HL-60 (cell line): ENCODE data around the gene PHLPP1.

Experiments
- DNase-seq, 2 experiments: peaks; one replicate each; pipeline ENCODE4 v3.0.0-alpha.2; 2010 to 2020; ENCODE audit warnings: low read depth in 1 of 2, low spot score in 1 of 2
- H3K27ac ChIP-seq: fragments of 250-450 bp; sonication (Bioruptor Pico); replicated peaks from 2 replicates; pipeline ENCODE4 v1.5.1; 2020; ENCODE audit warnings: mild to moderate bottlenecking, moderate library complexity
- H3K27me3 ChIP-seq: fragments of 250-450 bp; sonication (Bioruptor Pico); 2 replicates; pipeline ENCODE4 v1.5.1; 2021; ENCODE audit warnings: mild to moderate bottlenecking, moderate library complexity; ENCODE audit not compliant: insufficient read depth, poor library complexity, severe bottlenecking
- H3K4me3 ChIP-seq: replicated peaks from 2 replicates; pipeline ENCODE4 v1.5.1; 2011; ENCODE audit warnings: mild to moderate bottlenecking, control low read depth, low read length; ENCODE audit not compliant: insufficient read depth
- GABPA ChIP-seq: IDR thresholded peaks from 2 replicates; pipeline ENCODE4 v1.6.1; 2012; ENCODE audit warnings: low read depth
- POLR2AphosphoS5 ChIP-seq: IDR thresholded peaks from 2 replicates; pipeline ENCODE4 v1.6.1; 2012; ENCODE audit warnings: low read depth
- SPI1 ChIP-seq: IDR thresholded peaks from 2 replicates; pipeline ENCODE4 v1.6.1; 2012; ENCODE audit warnings: low read depth, mild to moderate bottlenecking, borderline replicate concordance
- TF ChIP-seq, protein P1 (sequence below): IDR thresholded peaks from one replicate; pipeline ENCODE4 v1.5.1; 2011; ENCODE audit warnings: low read length, control low read depth, inconsistent platforms; ENCODE audit not compliant: insufficient read depth
- TF ChIP-seq, protein P2 (sequence below): IDR thresholded peaks from 2 replicates; pipeline ENCODE4 v1.6.1; 2012; ENCODE audit warnings: low read depth; ENCODE audit not compliant: insufficient replicate concordance

PHLPP1 gene

DNA sequence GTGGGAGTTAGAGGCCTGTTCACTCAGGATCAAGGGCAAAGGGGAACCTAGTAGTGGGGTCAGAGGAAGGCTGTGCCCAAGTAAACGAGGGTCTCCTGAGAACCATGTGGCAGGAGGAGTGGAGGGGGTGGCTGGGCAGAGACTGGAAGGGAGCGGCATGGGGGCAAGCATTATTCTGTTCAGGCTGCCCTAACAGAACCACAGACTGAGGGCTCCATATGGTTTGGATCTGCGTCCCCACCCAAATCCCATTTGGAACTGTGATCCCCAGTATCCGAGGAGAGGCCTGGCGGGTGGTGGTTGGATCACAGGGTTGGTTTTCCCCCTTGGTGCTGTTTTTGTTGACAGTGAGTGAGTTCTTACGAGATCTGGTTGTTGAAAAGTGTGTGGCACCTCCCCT is 287.0 kb downstream of the PHLPP1 start:
- no peak overlapping the region for H3K27ac ChIP-seq
- no peak for DNase-seq
- TF ChIP-seq, protein P1, sequence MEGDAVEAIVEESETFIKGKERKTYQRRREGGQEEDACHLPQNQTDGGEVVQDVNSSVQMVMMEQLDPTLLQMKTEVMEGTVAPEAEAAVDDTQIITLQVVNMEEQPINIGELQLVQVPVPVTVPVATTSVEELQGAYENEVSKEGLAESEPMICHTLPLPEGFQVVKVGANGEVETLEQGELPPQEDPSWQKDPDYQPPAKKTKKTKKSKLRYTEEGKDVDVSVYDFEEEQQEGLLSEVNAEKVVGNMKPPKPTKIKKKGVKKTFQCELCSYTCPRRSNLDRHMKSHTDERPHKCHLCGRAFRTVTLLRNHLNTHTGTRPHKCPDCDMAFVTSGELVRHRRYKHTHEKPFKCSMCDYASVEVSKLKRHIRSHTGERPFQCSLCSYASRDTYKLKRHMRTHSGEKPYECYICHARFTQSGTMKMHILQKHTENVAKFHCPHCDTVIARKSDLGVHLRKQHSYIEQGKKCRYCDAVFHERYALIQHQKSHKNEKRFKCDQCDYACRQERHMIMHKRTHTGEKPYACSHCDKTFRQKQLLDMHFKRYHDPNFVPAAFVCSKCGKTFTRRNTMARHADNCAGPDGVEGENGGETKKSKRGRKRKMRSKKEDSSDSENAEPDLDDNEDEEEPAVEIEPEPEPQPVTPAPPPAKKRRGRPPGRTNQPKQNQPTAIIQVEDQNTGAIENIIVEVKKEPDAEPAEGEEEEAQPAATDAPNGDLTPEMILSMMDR = no peak
- no peak for TF ChIP-seq POLR2AphosphoS5
- TF ChIP-seq, protein P2, sequence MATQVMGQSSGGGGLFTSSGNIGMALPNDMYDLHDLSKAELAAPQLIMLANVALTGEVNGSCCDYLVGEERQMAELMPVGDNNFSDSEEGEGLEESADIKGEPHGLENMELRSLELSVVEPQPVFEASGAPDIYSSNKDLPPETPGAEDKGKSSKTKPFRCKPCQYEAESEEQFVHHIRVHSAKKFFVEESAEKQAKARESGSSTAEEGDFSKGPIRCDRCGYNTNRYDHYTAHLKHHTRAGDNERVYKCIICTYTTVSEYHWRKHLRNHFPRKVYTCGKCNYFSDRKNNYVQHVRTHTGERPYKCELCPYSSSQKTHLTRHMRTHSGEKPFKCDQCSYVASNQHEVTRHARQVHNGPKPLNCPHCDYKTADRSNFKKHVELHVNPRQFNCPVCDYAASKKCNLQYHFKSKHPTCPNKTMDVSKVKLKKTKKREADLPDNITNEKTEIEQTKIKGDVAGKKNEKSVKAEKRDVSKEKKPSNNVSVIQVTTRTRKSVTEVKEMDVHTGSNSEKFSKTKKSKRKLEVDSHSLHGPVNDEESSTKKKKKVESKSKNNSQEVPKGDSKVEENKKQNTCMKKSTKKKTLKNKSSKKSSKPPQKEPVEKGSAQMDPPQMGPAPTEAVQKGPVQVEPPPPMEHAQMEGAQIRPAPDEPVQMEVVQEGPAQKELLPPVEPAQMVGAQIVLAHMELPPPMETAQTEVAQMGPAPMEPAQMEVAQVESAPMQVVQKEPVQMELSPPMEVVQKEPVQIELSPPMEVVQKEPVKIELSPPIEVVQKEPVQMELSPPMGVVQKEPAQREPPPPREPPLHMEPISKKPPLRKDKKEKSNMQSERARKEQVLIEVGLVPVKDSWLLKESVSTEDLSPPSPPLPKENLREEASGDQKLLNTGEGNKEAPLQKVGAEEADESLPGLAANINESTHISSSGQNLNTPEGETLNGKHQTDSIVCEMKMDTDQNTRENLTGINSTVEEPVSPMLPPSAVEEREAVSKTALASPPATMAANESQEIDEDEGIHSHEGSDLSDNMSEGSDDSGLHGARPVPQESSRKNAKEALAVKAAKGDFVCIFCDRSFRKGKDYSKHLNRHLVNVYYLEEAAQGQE = no peak
- no peak for TF ChIP-seq SPI1
- no peak for TF ChIP-seq GABPA
- H3K27me3 ChIP-seq = no peaks in the 10 kb centered on the region
- no peak overlapping the region for H3K4me3 ChIP-seq

DNA sequence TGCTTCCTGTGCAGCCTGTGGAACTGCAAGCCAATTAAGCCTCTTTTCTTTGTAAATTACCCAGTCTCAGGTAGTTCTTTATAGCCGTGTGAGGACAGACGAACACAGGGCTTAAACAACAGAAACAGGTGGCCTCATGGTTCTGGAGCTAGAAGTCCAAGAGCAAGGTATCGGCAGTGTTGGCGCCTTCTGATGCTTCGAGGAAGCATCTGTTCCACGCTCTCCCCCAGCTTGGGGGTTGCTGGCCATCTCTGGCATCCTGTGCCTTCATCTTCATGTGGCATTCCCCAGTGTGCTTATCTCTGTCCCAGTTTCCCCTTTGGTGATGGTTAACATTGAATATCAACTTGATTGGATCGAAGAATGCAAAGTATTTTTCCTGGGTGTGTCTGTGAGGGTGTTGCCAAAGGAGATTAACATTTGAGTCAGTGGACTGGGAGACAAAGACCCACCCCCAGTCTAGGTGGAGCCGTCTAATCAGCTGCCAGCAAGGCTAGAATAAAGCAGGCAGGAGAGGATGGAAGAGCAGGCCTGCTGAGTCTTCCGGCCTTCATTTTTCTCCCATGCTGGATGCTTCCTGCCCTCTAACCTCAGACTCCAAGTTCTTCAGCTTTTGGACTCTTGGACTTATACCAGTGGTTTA is 287.6 kb downstream of the PHLPP1 start:
- Histone ChIP-seq H3K4me3 (no peak overlapping the region), H3K27me3 (no peaks in the 10 kb centered on the region), H3K27ac (no peak overlapping the region)
- DNase-seq = no peak
- TF ChIP-seq, protein P2 = no peak
- TF ChIP-seq SPI1 = no peak

DNA sequence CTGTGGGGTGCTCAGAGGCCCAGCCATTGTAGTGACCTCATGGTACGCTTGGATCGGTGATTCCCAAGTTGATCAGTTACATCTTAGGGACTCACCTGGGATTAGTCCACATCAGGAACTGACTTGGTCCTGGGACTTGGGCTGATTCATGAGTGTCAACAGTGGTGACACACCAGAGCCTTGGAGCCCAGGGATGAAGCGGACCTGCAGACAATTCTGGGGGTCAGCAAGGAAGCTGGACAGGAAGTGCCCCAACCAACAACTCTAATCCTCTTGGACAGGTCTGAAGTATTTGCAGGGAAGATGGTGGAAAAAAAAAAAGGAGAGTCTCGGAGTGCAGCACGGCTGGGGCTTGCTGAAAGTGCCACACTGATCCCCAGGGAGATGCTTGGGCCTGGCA is 288.6 kb downstream of the PHLPP1 start:
- TF ChIP-seq, protein P1 = no peak
- TF ChIP-seq, protein P2 = no peak
- no peak for DNase-seq
- Histone ChIP-seq H3K4me3 (no peak overlapping the region), H3K27ac (no peak overlapping the region), H3K27me3 (no peaks in the 10 kb centered on the region)

DNA sequence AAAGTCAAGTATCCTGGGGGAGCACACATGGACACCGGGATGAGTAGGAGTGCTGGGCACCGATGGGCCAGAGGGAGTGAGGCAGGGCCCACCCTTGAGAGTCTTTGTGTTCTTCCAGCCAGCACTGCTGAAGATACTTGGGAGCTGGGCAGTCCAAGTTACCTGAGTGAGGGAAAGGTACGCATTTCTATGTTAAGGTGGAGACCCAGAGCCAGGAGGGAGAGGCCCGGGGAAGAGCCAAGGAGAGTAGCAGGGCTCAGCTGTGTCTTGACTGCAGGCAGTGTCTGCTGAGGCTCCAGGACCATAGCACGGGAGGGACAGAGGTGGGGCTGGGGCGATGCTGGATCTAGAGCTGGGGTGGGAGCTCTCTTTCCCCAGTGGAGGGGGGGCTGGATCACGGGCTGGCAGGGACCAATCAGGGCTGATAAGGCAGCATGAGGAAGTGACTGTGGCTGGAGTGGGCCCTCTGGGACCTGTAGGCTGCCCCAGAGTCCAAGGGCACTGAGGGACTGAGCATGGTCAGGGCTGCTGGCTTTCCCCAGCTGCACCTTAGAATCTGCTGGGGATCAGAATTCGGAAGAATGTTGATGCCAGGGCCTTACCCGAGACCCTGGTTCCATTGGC is 289.2 kb downstream of the PHLPP1 start:
- TF ChIP-seq, protein P2 = no peak
- TF ChIP-seq SPI1 = no peak
- TF ChIP-seq, protein P1 = no peak
- TF ChIP-seq POLR2AphosphoS5 = no peak
- TF ChIP-seq GABPA = no peak
- no peaks in the 10 kb centered on the region for H3K27me3 ChIP-seq
- no peak overlapping the region for H3K4me3 ChIP-seq
- no peak overlapping the region for H3K27ac ChIP-seq
- DNase-seq = no peak
